A549 (cell line): Measurements from ENCODE around the gene CHD6. TPM values are rescaled to one million over a fixed set of nuclear protein-coding genes. Genes with fewer than 3 reads are reported as not detected.

Experiments
- ATAC-seq, 2 experiments: fragments of 200-7000 bp in 1 of 2; fragments of >200 bp in 1 of 2; cut with Nextera tagmentation in 1 of 2; cut with Tn5 transposase in 1 of 2; 3 replicates each; pipeline versions ENCODE4 v1.8.0 to v1.9.1; 2018 to 2020; ENCODE audit warnings: mild to moderate bottlenecking in 1 of 2, moderate library complexity in 1 of 2
- CTCF ChIA-PET: fragments of 300-600 bp; sonication (Branson Sonifier 250); formaldehyde crosslinking; extraction: SDS; loops from one replicate; lab custom pipeline; 2021; ENCODE audit warnings: antibody characterized with exemption, inconsistent platforms; lab: Yijun Ruan, JAX
- POLR2A ChIA-PET: fragments of 350-600 bp; formaldehyde crosslinking; extraction: SDS; loops from one replicate; lab custom pipeline; 2021; ENCODE audit warnings: antibody characterized with exemption, inconsistent platforms; lab: Yijun Ruan, JAX
- DNase-seq, 2 experiments: peaks; one replicate each; pipeline versions ENCODE4 v3.0.0 to v3.0.0-alpha.2; 2011 to 2016; ENCODE audit warnings: low read depth in 1 of 2, low spot score in 1 of 2
- FAIRE-seq: peaks from 2 replicates; lab custom pipeline; 2011; peaks lifted over from hg19 to GRCh38; lab: Jason Lieb, UNC
- H3K27ac ChIP-seq, 2 experiments: fragments of >200 bp; sonication (Bioruptor Twin); formaldehyde crosslinking; 3 replicates each; pipeline ENCODE4 v1.5.1; 2016 to 2017
- H3K4me1 ChIP-seq: fragments of >200 bp; sonication (Bioruptor Twin); formaldehyde crosslinking; 3 replicates; pipeline ENCODE4 v1.6.1; 2016
- H3K4me2 ChIP-seq: fragments of >200 bp; sonication (Bioruptor Twin); formaldehyde crosslinking; 3 replicates; pipeline ENCODE4 v1.6.1; 2016
- H3K4me3 ChIP-seq: fragments of >200 bp; sonication (Bioruptor Twin); formaldehyde crosslinking; 3 replicates; pipeline ENCODE4 v1.5.1; 2016
- H3K9me3 ChIP-seq: fragments of >200 bp; sonication (Bioruptor Twin); formaldehyde crosslinking; 3 replicates; pipeline ENCODE4 v1.6.1; 2016
- CBX8 ChIP-seq: fragments of 200-600 bp; sonication (generic); IDR thresholded peaks from 2 replicates; pipeline ENCODE4 v1.6.1; 2016
- EP300 ChIP-seq, 2 experiments: fragments of >200 bp; sonication (Bioruptor Twin); formaldehyde crosslinking; IDR thresholded peaks; 2 replicates in 1 of 2; 3 replicates in 1 of 2; pipeline ENCODE4 v1.6.1; 2016 to 2017
- ESRRA ChIP-seq: fragments of 150-350 bp; IDR thresholded peaks from 2 replicates; pipeline ENCODE4 v1.6.1; 2014; ENCODE audit warnings: mild to moderate bottlenecking, low read length, borderline replicate concordance
- FOSB ChIP-seq: fragments of 250-450 bp; sonication (Bioruptor Pico); IDR thresholded peaks from 2 replicates; pipeline ENCODE4 v1.5.0; 2020; ENCODE audit warnings: mild to moderate bottlenecking, moderate library complexity
- FOSL2 ChIP-seq, 2 experiments: fragments of 450-650 bp in 1 of 2; fragments of >200 bp in 1 of 2; sonication (Bioruptor Twin) in 1 of 2; formaldehyde crosslinking; IDR thresholded peaks; 2 replicates each; pipeline versions ENCODE4 v1.5.0 to v1.6.1; 2016 to 2020; ENCODE audit warnings: mild to moderate bottlenecking in 1 of 2, moderate library complexity in 1 of 2
- HEYL ChIP-seq: fragments of 250-450 bp; sonication (Bioruptor Pico); IDR thresholded peaks from 2 replicates; pipeline ENCODE4 v1.8.0; 2021; ENCODE audit warnings: mild to moderate bottlenecking, moderate library complexity
- HOXB13 ChIP-seq: fragments of 250-450 bp; sonication (Bioruptor Pico); IDR thresholded peaks from 2 replicates; pipeline ENCODE4 v1.5.0; 2020; ENCODE audit warnings: low read depth, mild to moderate bottlenecking, moderate library complexity
- JUNB ChIP-seq: fragments of >200 bp; sonication (Bioruptor Twin); formaldehyde crosslinking; IDR thresholded peaks from 2 replicates; pipeline ENCODE4 v1.6.1; 2016
- KDM1A ChIP-seq: fragments of 200-600 bp; sonication (generic); IDR thresholded peaks from 2 replicates; pipeline ENCODE4 v1.6.1; 2016; ENCODE audit warnings: low read depth, mild to moderate bottlenecking
- NFE2L2 ChIP-seq: fragments of 150-350 bp; conservative IDR thresholded peaks from 2 replicates; pipeline ENCODE4 v1.6.1; 2014; ENCODE audit warnings: low read length
- POLR2AphosphoS2 ChIP-seq: conservative IDR thresholded peaks from 2 replicates; pipeline ENCODE4 v1.6.1; 2012; ENCODE audit warnings: low read length, improper control_type of control experiment, inconsistent platforms
- TFCP2L1 ChIP-seq: fragments of 250-450 bp; sonication (Bioruptor Pico); IDR thresholded peaks from 2 replicates; pipeline ENCODE4 v1.5.0; 2021; ENCODE audit warnings: mild to moderate bottlenecking
- ZC3H11A ChIP-seq: fragments of 450-650 bp; IDR thresholded peaks from 2 replicates; pipeline ENCODE4 v1.6.1; 2014; ENCODE audit warnings: antibody characterized with exemption, mild to moderate bottlenecking
- ZSCAN20 ChIP-seq: fragments of 250-450 bp; sonication (Bioruptor Pico); IDR thresholded peaks from 2 replicates; pipeline ENCODE4 v1.8.0; 2022; ENCODE audit warnings: mild to moderate bottlenecking, moderate library complexity
- WGBS: methylation state at CpG from one replicate; pipeline ENCODE4 v1.1.6; 2017; ENCODE audit errors: missing lambda C conversion rate; 5-methylcytosine and 5-hydroxymethylcytosine counted together
- polyA plus RNA-seq, 4 experiments: library from polyadenylated mRNA; depleted of rRNA in 3 of 4; stranded (reverse); fragments of >200 nt; fragmentation: RNase III in 1 of 4; extraction: RNeasy Plus Mini Kit Qiagen cat#74134 plus additional on column Dnase treatment in 1 of 4; gene quantifications; 2 replicates in 3 of 4; 3 replicates in 1 of 4; pipeline ENCODE4 v1.2.3, GENCODE V29; 2011 to 2017
- TF ChIP-seq, protein P1 (sequence below): fragments of >200 bp; sonication (Bioruptor Twin); formaldehyde crosslinking; IDR thresholded peaks from 3 replicates; pipeline ENCODE4 v1.5.1; 2016
- TF ChIP-seq, protein P2 (sequence below): fragments of 450-650 bp; IDR thresholded peaks from 2 replicates; pipeline ENCODE4 v1.6.1; 2014; ENCODE audit warnings: antibody characterized with exemption

Gene CHD6
- polyA plus RNA-seq, 2 of the 4 experiments (the other 2 are of a cell fraction): 8.2 to 22.6 TPM

GRCh38 chr20:41553142-41553879 lies 64.9 kb downstream of the CHD6 start:
- ATAC-seq (no peak), DNase-seq (no peak), FAIRE-seq (no peak)
- no peak overlapping the region for H3K4me2 ChIP-seq
- TF ChIP-seq, protein P1, sequence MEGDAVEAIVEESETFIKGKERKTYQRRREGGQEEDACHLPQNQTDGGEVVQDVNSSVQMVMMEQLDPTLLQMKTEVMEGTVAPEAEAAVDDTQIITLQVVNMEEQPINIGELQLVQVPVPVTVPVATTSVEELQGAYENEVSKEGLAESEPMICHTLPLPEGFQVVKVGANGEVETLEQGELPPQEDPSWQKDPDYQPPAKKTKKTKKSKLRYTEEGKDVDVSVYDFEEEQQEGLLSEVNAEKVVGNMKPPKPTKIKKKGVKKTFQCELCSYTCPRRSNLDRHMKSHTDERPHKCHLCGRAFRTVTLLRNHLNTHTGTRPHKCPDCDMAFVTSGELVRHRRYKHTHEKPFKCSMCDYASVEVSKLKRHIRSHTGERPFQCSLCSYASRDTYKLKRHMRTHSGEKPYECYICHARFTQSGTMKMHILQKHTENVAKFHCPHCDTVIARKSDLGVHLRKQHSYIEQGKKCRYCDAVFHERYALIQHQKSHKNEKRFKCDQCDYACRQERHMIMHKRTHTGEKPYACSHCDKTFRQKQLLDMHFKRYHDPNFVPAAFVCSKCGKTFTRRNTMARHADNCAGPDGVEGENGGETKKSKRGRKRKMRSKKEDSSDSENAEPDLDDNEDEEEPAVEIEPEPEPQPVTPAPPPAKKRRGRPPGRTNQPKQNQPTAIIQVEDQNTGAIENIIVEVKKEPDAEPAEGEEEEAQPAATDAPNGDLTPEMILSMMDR: no peak
- no peak for TF ChIP-seq ZC3H11A
- TF ChIP-seq ESRRA: no peak
- H3K9me3 ChIP-seq: no peaks in the 10 kb centered on the region
- H3K27ac ChIP-seq: no peak overlapping the region
- no peaks in the 10 kb centered on the region for H3K4me1 ChIP-seq
- ChIA-PET POLR2A (interaction anchor here (0.6 kb wide), 1 partner anchor 12 kb away, joined by 3 read pairs; no protein-coding TSS in a partner anchor), CTCF (interaction anchor here (0.7 kb wide), 1 partner anchor 55 kb away, joined by 3 read pairs; no protein-coding TSS in a partner anchor)
- no peak overlapping the region for H3K4me3 ChIP-seq
- WGBS: 89% methylated on average over 9 of the region's 9 CpGs

GRCh38 chr20:41552295-41553068 lies 65.7 kb downstream of the CHD6 start:
- Histone ChIP-seq H3K9me3 (no peaks in the 10 kb centered on the region), H3K4me1 (no peaks in the 10 kb centered on the region), H3K27ac (no peak overlapping the region), H3K4me2 (no peak overlapping the region), H3K4me3 (no peak overlapping the region)
- POLR2A ChIA-PET: interaction anchor here (0.6 kb wide), 1 partner anchor 11 kb away, joined by 3 read pairs; no protein-coding TSS in a partner anchor
- CTCF ChIA-PET: interaction anchor here (0.7 kb wide), 1 partner anchor 55 kb away, joined by 3 read pairs; no protein-coding TSS in a partner anchor
- TF ChIP-seq JUNB (no peak), HOXB13 (CRISPR knock-in tag) (no peak), POLR2AphosphoS2 (no peak), FOSL2 (IDR thresholded peaks at IDR 0.05) (no peak), FOSL2 (CRISPR knock-in tag; IDR thresholded peaks at IDR 0.05) (no peak), EP300 (IDR thresholded peaks at IDR 0.05) (no peak), FOSB (CRISPR knock-in tag) (no peak), HEYL (CRISPR knock-in tag) (no peak), CBX8 (no peak), KDM1A (no peak)
- TF ChIP-seq, protein P1: no peak
- ATAC-seq (no peak), DNase-seq (no peak), FAIRE-seq (no peak)
- 95% methylated on average over 5 of the region's 5 CpGs for WGBS

GRCh38 chr20:41551011-41551705 lies 67.0 kb downstream of the CHD6 start:
- CTCF ChIA-PET: no interaction called here
- no peak for FAIRE-seq
- H3K9me3 ChIP-seq: no peaks in the 10 kb centered on the region
- ATAC-seq: no peak
- H3K4me2 ChIP-seq: no peak overlapping the region
- 66% methylated on average over 3 of the region's 3 CpGs for WGBS
- H3K4me1 ChIP-seq: no peaks in the 10 kb centered on the region
- TF ChIP-seq, protein P2, sequence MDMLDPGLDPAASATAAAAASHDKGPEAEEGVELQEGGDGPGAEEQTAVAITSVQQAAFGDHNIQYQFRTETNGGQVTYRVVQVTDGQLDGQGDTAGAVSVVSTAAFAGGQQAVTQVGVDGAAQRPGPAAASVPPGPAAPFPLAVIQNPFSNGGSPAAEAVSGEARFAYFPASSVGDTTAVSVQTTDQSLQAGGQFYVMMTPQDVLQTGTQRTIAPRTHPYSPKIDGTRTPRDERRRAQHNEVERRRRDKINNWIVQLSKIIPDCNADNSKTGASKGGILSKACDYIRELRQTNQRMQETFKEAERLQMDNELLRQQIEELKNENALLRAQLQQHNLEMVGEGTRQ: no peak
- TF ChIP-seq JUNB (no peak), NFE2L2 (no peak), TFCP2L1 (no peak), ZSCAN20 (CRISPR knock-in tag) (no peak)
- no peak overlapping the region for H3K27ac ChIP-seq
- H3K4me3 ChIP-seq: no peak overlapping the region
- no peak for DNase-seq
- POLR2A ChIA-PET: no interaction called here
